H54 (cell line): ENCODE data around the gene CPT1B.
A peak's percentile ranks its signal among the peaks of the same experiment; 100 is the strongest.

Experiments
- DNase-seq: peaks from one replicate; pipeline ENCODE4 v3.0.0; 2011; ENCODE audit warnings: low spot score, mixed read lengths; ENCODE audit not compliant: insufficient read length
- FAIRE-seq: peaks from 3 replicates; lab custom pipeline; 2011; peaks lifted over from hg19 to GRCh38; lab: Jason Lieb, UNC
- POLR2A ChIP-seq: IDR thresholded peaks from 2 replicates; pipeline ENCODE4 v1.6.1; 2011; ENCODE audit warnings: low read depth, mild to moderate bottlenecking, low read length

Gene CPT1B

GRCh38 chr22:50532824-50533796 lies 45.1 kb downstream of the CPT1B start:
- FAIRE-seq (no peak), DNase-seq (no peak)
- TF ChIP-seq POLR2A: no peak

- FAIRE-seq: no peak
- DNase-seq: no peak
These were observed 46.1 kb downstream of the CPT1B start for GRCh38 chr22:50531962-50532674.

DNA sequence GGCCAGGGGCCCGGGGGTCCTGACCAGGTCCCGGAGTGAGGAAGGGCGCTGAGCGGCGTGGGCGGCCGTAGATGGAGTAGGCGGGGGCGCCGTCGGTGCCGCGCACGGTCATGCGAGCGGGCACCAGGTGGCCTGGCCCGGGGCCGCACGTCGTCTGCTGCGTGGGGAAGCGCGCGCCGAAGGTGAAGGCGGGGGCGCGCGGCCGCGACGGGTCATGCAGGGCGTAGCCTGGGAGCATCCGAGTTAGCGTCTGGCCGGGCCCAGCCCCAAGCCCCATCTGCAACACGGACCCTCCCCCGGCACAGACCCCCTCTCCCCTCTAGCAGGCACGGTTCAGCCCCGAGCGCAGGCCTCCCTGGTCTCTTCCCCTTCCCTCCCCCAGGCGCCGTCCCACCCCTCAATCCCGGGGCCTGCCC lies 46.7 kb downstream of the CPT1B start:
- TF ChIP-seq POLR2A: 0 out of 2 replicates have a peak, but pooled peaks have one; percentile 18
- no peak for DNase-seq
- no peak for FAIRE-seq

More at GRCh38 chr22:50531962-50532674, 46.1 kb downstream of the CPT1B start:
- TF ChIP-seq POLR2A: no peak

- no peak for TF ChIP-seq POLR2A
- no peak for FAIRE-seq
- no peak for DNase-seq
These were observed 47.2 kb downstream of the CPT1B start for GRCh38 chr22:50530877-50531545.

DNA sequence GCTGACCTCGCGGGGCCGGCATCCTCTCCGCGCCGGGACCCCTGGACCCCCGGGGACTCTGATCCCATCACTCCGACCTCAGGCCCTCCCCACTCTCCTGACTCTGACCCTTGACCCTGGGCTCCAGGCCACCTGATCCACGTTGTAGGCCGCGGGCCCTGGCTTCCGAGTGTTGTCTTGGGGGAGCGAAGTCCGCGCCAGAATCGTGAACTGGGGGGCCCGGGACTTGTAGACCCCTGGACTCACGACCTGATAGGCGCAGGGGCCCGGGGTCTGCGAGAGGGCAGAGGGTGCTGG lies 47.7 kb downstream of the CPT1B start:
- TF ChIP-seq POLR2A: no peak
- FAIRE-seq (no peak), DNase-seq (no peak)

DNA sequence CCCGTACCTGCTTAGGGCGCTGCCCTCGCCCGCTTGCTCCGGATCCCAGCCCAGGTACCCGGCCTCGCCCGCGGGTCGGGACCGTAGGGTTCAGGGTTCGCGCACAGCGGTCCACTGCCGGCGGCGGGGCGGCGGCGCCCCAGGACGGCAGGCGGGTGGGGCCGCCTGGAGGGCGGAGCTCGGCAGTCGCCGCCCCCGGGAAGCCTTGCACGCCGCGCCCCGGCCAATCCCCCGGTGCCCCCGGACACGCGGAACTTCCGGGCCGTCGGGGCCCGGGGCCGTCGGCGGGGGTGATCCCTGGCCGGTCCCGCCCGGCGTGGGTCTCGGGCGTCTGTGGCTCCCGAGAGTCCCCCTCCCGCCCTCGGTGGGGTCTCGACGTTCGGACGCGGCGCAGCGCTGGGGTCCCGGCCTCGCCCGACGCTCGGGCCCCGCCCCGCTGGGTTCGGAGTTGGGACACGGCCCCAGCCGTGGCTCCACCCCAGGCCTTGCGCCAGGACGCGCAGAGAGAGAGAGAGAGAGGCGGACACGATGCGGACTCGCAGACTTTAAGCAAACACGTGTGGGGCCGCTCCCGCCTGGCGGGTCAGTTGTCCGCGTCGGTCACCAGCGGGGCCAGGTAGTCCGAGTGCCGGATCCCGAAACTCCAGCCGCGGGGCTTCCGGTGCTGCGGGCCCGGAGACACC lies 48.2 kb downstream of the CPT1B start, which contains the start of gene TYMP:
TSS of gene TYMP (minus strand) at position 116 of the 683 bp plus-strand sequence. CDS start 303 bp downstream, outside the sequence.
- no peak for FAIRE-seq
- DNase-seq: no peak
- no peak for TF ChIP-seq POLR2A

- no peak for TF ChIP-seq POLR2A
- FAIRE-seq (no peak), DNase-seq (no peak)
These were observed 48.8 kb downstream of the CPT1B start for GRCh38 chr22:50529416-50529896.

DNA sequence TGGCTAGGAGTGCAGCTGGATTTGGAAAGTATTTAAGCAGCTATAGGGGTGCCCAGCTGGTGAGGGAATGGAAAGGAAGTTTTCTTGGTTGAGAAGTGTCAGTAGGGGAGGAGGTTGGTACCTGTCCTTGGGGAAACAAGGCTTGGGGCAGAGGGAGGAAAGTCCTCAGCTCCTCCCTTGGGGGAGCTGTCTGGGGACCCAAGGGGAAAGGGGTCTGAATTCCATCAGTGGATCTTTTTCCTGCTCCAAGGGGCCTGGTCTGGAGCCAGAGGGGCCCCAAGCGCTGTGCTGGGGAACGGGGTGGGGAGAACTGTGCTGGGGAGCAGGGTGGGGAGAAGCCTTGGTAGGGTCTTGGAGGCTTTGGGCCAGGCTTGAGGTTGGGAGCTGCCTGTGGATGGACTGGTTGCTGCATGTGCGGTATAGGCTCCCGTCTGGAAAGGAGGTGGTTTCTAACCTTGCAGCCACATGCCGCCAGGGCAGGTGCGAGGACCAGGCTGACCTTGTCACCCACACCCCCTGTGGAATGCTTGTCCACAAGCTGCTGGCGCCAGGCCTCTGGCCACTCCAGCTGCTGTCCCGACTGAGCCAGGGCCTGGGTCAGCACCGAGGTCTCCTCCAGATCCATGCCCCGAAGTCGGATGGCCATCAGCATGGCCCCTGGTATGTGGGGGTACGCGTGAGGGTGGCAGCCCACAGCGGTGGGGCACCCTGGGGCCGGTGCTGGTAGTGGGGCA lies 49.4 kb downstream of the CPT1B start:
- DNase-seq (no peak), FAIRE-seq (no peak)
- no peak for TF ChIP-seq POLR2A

GRCh38 chr22:50527921-50528681 lies 50.1 kb downstream of the CPT1B start:
- FAIRE-seq (no peak), DNase-seq (no peak)
- no peak for TF ChIP-seq POLR2A

- TF ChIP-seq POLR2A: no peak
- FAIRE-seq: no peak
- DNase-seq: no peak
These were observed 51.1 kb downstream of the CPT1B start for GRCh38 chr22:50526834-50527801.
